ENCODE data around the gene FBXL20.
"Not testable (repeated sequence)": the region's sequence is repeated elsewhere in the genome, so short reads cannot be mapped to it uniquely, and the experiment has no call there.

DNA sequence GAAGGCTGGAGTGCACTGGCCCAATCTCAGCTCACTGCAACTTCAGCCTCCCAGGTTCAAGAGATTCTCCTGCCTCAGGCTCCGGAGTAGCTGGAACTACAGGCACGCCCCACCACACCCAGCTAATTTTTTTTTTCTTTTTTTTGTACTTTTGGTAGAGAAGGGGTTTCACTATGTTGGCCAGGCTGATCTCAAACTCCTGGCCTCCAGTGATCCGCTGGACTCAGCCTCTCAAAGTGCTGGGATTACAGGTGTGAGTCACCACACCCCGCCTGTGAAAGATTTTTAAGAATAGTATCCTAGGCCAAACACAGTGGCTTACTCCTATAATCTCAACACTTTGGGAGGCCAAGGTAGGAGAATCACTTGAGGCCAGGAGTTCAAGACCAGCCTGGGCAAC is 33.6 kb downstream of the FBXL20 start:
- not testable (repeated sequence) for TF ChIP-seq CTCF, POLR2AphosphoS5, POLR2A (IDR thresholded peaks at IDR 0.05)

Data from breast epithelium (tissue), 3 donors.